Nephron progenitor cell (in vitro differentiated cells): Measurements from ENCODE around the gene BCS1L.

Experiments used
- DNase-seq: peaks from one replicate; pipeline ENCODE4 v3.0.0; 2021
- H3K27ac Mint-ChIP-seq: 2 replicates; pipeline ENCODE4 v1.8.0; 2021; ENCODE audit warnings: mild to moderate bottlenecking, moderate library complexity, mixed read lengths
- H3K27me3 Mint-ChIP-seq: 2 replicates; pipeline ENCODE4 v1.8.0; 2021; ENCODE audit warnings: mild to moderate bottlenecking, low read depth, mixed read lengths; ENCODE audit not compliant: poor library complexity
- H3K36me3 Mint-ChIP-seq: 2 replicates; pipeline ENCODE4 v1.8.0; 2021; ENCODE audit warnings: low read depth, mixed read lengths
- H3K4me1 Mint-ChIP-seq: 2 replicates; pipeline ENCODE4 v1.8.0; 2021; ENCODE audit warnings: mixed read lengths
- H3K4me3 Mint-ChIP-seq: 2 replicates; pipeline ENCODE4 v1.8.0; 2021; ENCODE audit warnings: mild to moderate bottlenecking, moderate library complexity, mixed read lengths
- H3K9me3 Mint-ChIP-seq: 2 replicates; pipeline ENCODE4 v1.8.0; 2021; ENCODE audit warnings: mild to moderate bottlenecking, moderate library complexity, mixed read lengths
- TF ChIP-seq, protein P1 (sequence below): fragments of 200-600 bp; sonication (generic); IDR thresholded peaks from 2 replicates; pipeline ENCODE4 v1.5.0; 2021; ENCODE audit warnings: antibody characterized with exemption

Gene BCS1L, protein sequence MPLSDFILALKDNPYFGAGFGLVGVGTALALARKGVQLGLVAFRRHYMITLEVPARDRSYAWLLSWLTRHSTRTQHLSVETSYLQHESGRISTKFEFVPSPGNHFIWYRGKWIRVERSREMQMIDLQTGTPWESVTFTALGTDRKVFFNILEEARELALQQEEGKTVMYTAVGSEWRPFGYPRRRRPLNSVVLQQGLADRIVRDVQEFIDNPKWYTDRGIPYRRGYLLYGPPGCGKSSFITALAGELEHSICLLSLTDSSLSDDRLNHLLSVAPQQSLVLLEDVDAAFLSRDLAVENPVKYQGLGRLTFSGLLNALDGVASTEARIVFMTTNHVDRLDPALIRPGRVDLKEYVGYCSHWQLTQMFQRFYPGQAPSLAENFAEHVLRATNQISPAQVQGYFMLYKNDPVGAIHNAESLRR

DNA sequence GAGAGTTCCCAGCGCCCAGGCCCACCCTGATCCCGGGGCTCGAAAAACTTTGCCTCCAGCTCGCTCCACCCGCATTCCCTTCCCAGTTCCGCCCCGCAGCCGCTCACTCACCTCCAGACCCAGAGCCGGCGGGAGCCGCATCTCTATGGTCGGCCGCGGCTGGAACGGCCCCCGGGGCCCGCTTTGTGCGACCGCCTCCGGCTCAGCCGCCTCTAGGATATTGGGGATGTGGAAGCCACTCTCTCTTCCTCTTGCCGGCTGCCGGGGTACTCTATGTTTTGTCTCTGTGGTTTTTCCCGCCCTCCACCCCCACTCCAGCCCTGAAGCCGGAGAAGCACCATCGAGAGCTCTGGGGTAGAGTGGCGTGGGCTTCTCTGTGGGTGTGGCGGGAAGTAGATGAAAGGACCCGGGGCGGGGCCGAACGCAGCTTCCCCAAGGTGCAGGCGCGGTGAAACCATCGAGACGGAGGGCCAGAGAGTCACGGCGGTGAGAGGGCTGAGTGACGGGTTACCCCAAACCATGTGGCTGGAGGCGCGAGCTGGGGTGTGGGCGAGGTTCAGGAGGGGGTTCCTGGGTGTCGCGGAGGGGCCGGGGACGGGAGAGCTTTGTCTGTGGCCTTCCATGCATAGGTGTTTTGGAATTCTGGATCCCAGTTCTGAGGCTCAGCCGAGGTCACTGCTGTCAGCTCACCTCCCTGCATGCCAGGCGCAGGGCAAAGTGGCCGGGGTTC lies at the start of gene BCS1L, which contains the start of gene ZNF142:
TSS of gene BCS1L (plus strand) at position 426 of the 730 bp plus-strand sequence. CDS start 1,305 bp downstream, outside the sequence.
TSS of gene ZNF142 (minus strand) at position 366 of the 730 bp plus-strand sequence. CDS start 3,194 bp downstream, outside the sequence.
- TF ChIP-seq, protein P1, sequence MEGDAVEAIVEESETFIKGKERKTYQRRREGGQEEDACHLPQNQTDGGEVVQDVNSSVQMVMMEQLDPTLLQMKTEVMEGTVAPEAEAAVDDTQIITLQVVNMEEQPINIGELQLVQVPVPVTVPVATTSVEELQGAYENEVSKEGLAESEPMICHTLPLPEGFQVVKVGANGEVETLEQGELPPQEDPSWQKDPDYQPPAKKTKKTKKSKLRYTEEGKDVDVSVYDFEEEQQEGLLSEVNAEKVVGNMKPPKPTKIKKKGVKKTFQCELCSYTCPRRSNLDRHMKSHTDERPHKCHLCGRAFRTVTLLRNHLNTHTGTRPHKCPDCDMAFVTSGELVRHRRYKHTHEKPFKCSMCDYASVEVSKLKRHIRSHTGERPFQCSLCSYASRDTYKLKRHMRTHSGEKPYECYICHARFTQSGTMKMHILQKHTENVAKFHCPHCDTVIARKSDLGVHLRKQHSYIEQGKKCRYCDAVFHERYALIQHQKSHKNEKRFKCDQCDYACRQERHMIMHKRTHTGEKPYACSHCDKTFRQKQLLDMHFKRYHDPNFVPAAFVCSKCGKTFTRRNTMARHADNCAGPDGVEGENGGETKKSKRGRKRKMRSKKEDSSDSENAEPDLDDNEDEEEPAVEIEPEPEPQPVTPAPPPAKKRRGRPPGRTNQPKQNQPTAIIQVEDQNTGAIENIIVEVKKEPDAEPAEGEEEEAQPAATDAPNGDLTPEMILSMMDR: no peak
- peak; percentile 91 for DNase-seq
- Mint-ChIP-seq H3K4me3 (peak within 1 kb of the TSS; percentile 99), H3K36me3 (peaks cover 36% of the 10 kb centered on the region), H3K4me1 (peaks cover 28% of the 10 kb centered on the region), H3K27me3 (peaks cover 6% of the 10 kb centered on the region), H3K9me3 (no peaks in the 10 kb centered on the region), H3K27ac (peak within 1 kb of the TSS; percentile 70)

DNA sequence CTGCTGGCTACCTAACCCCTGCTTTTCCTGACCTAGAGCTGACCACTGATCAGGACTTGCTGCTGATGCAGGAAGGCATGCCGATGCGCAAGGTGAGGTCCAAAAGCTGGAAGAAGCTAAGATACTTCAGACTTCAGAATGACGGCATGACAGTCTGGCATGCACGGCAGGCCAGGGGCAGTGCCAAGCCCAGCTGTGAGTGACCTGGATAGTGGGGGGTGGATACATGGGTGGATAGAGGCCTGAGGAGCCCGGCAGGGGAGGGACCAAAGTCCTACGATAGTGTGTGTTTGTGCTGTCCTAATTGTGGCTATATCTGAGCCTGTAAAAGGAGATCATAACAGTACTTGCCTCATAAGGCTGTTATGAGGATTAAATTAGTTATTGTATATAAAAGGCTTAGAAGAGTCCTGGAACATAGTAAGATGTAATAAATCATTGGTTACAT lies 43.6 kb upstream of the BCS1L start:
- H3K9me3 Mint-ChIP-seq: no peaks in the 10 kb centered on the region
- H3K4me3 Mint-ChIP-seq: no peak overlapping the region
- H3K27ac Mint-ChIP-seq: no peak overlapping the region
- DNase-seq: no peak
- peaks cover 29% of the 10 kb centered on the region for H3K27me3 Mint-ChIP-seq
- no peaks in the 10 kb centered on the region for H3K4me1 Mint-ChIP-seq
- H3K36me3 Mint-ChIP-seq: no peaks in the 10 kb centered on the region
- TF ChIP-seq, protein P1: no peak

DNA sequence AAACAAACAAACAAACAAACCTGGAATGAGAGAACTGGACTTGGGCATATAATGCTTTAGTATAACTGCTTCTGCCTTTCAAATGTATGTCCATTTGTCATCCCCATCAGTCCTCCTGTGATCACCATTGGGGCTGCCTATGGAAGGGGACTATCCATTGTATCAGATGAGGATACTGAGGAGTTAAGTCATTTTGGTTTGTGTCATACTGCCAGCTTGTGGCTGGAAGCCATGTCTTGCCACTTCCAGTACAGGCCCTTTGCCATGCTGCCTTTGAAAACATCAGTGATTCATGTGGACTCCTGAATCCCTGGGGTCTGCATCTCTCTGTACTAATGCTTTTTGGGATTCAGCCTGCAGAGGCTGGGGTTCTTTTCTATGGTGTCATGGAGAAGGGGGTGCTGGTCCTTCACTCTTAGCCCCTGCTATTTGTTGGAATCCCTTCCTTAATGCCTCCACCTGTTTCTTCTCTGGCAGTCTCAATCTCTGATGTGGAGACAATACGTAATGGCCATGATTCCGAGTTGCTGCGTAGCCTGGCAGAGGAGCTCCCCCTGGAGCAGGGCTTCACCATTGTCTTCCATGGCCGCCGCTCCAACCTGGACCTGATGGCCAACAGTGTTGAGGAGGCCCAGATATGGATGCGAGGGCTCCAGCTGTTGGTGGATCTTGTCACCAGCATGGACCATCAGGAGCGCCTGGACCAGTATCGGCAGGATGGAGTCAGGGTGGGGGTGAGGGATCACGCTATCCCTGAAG lies 41.2 kb upstream of the BCS1L start:
- no peaks in the 10 kb centered on the region for H3K36me3 Mint-ChIP-seq
- H3K9me3 Mint-ChIP-seq: no peaks in the 10 kb centered on the region
- peaks cover 21% of the 10 kb centered on the region for H3K27me3 Mint-ChIP-seq
- no peak overlapping the region for H3K4me3 Mint-ChIP-seq
- no peak for DNase-seq
- H3K27ac Mint-ChIP-seq: peak overlapping the region; percentile 42
- TF ChIP-seq, protein P1: no peak
- H3K4me1 Mint-ChIP-seq: no peaks in the 10 kb centered on the region

DNA sequence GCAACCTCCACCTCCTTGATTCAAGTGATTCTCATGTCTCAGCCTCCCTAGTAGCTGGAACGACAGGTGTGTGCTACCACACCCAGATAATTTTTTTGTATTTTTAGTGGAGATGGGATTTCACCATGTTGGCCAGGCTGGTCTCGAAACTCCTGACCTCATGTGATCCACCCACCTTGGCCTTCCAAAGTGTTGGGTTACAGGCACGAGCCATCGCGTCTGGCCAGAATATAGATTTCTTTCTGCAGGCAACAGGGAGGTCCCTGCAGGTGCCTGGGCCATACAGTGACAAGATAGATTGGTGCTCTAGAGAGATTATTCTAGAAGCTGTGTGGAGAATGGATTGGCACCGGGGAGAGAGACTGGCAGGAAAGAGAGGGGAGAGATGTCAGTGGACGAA lies 38.5 kb upstream of the BCS1L start:
- no peaks in the 10 kb centered on the region for H3K36me3 Mint-ChIP-seq
- no peak overlapping the region for H3K27ac Mint-ChIP-seq
- H3K4me3 Mint-ChIP-seq: no peak overlapping the region
- H3K4me1 Mint-ChIP-seq: no peaks in the 10 kb centered on the region
- DNase-seq: no peak
- TF ChIP-seq, protein P1: no peak
- H3K27me3 Mint-ChIP-seq: peaks cover 5% of the 10 kb centered on the region
- no peaks in the 10 kb centered on the region for H3K9me3 Mint-ChIP-seq

DNA sequence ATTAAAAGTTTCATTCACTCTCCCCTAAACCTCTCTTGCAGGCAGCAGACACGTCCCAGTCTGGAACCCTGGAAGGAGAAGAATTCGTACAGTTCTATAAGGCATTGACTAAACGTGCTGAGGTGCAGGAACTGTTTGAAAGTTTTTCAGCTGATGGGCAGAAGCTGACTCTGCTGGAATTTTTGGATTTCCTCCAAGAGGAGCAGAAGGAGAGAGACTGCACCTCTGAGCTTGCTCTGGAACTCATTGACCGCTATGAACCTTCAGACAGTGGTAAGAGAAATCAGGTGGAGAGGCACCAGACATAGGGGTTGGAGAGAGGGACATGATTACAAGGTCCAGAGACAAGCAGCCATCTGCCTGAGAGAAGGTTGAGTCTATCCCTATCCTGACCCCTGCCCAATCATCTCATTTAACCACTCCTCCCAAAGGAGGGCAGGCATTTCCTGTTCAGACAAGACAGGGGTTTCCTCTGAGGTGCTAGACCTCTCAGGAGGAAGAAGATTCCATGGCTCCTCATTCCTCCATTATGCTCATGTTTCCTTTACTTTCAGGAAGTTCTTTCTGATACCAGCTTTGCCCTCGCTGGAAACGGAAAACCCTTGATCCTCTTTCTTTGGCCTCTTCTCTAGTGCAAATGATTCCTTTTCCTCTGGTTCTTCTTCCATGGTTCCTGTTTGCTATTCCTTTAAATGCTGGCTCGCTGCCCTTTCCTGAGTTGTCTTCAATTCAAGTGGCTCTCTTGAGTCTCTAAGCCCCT lies 36.7 kb upstream of the BCS1L start:
- peaks cover 8% of the 10 kb centered on the region for H3K27me3 Mint-ChIP-seq
- TF ChIP-seq, protein P1: no peak
- no peaks in the 10 kb centered on the region for H3K4me1 Mint-ChIP-seq
- no peaks in the 10 kb centered on the region for H3K36me3 Mint-ChIP-seq
- no peak overlapping the region for H3K4me3 Mint-ChIP-seq
- H3K9me3 Mint-ChIP-seq: no peaks in the 10 kb centered on the region
- DNase-seq: no peak
- H3K27ac Mint-ChIP-seq: no peak overlapping the region
